SJSA1 (cell line): ENCODE data around the gene IRF8. TPM values are rescaled to one million over a fixed set of nuclear protein-coding genes. Genes with fewer than 3 reads are reported as not detected.
"Not testable (repeated sequence)": the region's sequence is repeated elsewhere in the genome, so short reads cannot be mapped to it uniquely, and the experiment has no call there.

Source experiments
- DNase-seq, 2 experiments: peaks; one replicate each; pipeline ENCODE4 v3.0.0-alpha.2; 2015 to 2020; ENCODE audit warnings: low spot score in 2 of 2, low read depth in 1 of 2
- H3K27ac ChIP-seq: fragments of 250-450 bp; sonication (Bioruptor Pico); 2 replicates; pipeline ENCODE4 v1.5.1; 2020; ENCODE audit warnings: mild to moderate bottlenecking, moderate library complexity
- H3K27me3 ChIP-seq: fragments of 250-450 bp; sonication (Bioruptor Pico); replicated peaks from 2 replicates; pipeline ENCODE4 v1.5.1; 2020; ENCODE audit warnings: mild to moderate bottlenecking, moderate library complexity
- H3K36me3 ChIP-seq: fragments of 250-450 bp; sonication (Bioruptor Pico); 2 replicates; pipeline ENCODE4 v1.5.1; 2020; ENCODE audit warnings: mild to moderate bottlenecking
- H3K4me1 ChIP-seq: fragments of 250-450 bp; sonication (Bioruptor Pico); replicated peaks from 2 replicates; pipeline ENCODE4 v1.6.1; 2021; ENCODE audit warnings: mild to moderate bottlenecking
- H3K4me3 ChIP-seq: fragments of 250-450 bp; sonication (Bioruptor Pico); 2 replicates; pipeline ENCODE4 v1.5.1; 2020; ENCODE audit warnings: mild to moderate bottlenecking
- H3K9me3 ChIP-seq: fragments of 250-450 bp; sonication (Bioruptor Pico); replicated peaks from 2 replicates; pipeline ENCODE4 v1.5.1; 2020; ENCODE audit warnings: mild to moderate bottlenecking
- total RNA-seq: library from RNA; depleted of rRNA; stranded (reverse); fragments of >200 nt; shearing (Covaris generic); gene quantifications from 2 replicates; pipeline ENCODE4 v1.2.3, GENCODE V29; 2014

IRF8 gene
- total RNA-seq, 1 experiment from 2014 or later: 1.1 TPM

- H3K4me3 ChIP-seq: no peak overlapping the region
- no peaks in the 10 kb centered on the region for H3K36me3 ChIP-seq
- no peak overlapping the region for H3K27ac ChIP-seq
- peaks cover 15% of the 10 kb centered on the region for H3K4me1 ChIP-seq
- peak in 1 of 2 experiments; percentile 4 for DNase-seq
- H3K27me3 ChIP-seq: no peaks in the 10 kb centered on the region; the same call in 1 of the 2 replicates
- no peaks in the 10 kb centered on the region for H3K9me3 ChIP-seq
Measured at GRCh38 chr16:85891776-85892166, 7.2 kb upstream of the IRF8 start.

GRCh38 chr16:85892760-85893159, 6.2 kb upstream of the IRF8 start:
- Histone ChIP-seq H3K9me3 (no peaks in the 10 kb centered on the region), H3K27me3 (peaks cover 5% of the 10 kb centered on the region), H3K4me3 (no peak overlapping the region), H3K36me3 (no peaks in the 10 kb centered on the region), H3K4me1 (peaks cover 15% of the 10 kb centered on the region), H3K27ac (no peak overlapping the region)
- no peak for DNase-seq

GRCh38 chr16:85894266-85894665, 4.7 kb upstream of the IRF8 start:
- H3K9me3 ChIP-seq: no peaks in the 10 kb centered on the region
- no peak for DNase-seq

DNA sequence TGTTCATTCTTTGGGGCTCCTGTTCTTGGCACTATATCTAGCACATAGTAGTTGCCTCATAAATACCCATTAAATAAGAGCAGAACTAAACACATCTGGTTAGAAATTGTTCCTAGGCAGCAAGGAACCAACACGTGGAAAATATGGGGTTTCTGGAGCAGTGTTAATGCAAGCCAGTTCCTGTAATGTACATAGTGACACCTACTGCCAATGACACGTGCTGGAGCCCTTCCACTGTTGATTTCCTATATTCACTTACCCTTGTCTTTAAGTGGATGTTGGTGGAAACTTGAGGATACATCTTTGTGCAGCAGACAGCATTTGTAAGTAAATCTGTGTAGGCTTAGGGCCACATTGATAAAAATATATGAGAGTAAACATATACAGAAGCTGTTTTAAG, 1.6 kb upstream of the IRF8 start:
- Histone ChIP-seq H3K27me3 (peaks cover 28% of the 10 kb centered on the region), H3K9me3 (no peaks in the 10 kb centered on the region), H3K4me1 (peaks cover 11% of the 10 kb centered on the region), H3K27ac (no peak overlapping the region), H3K36me3 (no peaks in the 10 kb centered on the region), H3K4me3 (no peak overlapping the region)
- no peak for DNase-seq

More at GRCh38 chr16:85894266-85894665, 4.7 kb upstream of the IRF8 start:
- peaks cover 12% of the 10 kb centered on the region for H3K4me1 ChIP-seq
- peaks cover 20% of the 10 kb centered on the region for H3K27me3 ChIP-seq
- no peaks in the 10 kb centered on the region for H3K36me3 ChIP-seq
- no peak overlapping the region for H3K4me3 ChIP-seq
- no peak overlapping the region for H3K27ac ChIP-seq

DNA sequence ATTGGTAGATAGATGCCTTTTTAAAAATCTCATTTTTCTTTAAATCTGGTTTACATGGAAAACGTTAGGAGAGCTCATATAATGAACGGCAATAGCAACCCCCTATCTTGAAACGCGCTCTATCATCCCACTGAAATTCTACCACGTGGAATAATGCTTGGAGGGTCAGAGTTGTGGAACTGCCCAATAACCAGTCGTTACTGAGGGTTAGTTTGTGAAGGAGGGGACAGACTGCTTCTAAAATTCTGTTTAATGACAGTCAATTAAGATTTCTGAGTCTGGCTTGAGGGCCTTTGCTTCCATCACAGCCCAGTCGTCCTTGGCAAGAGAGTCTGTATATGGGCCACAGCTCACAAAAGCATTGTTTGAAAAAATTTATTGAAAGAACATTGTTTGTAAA, 482 bp downstream of the IRF8 start:
- Histone ChIP-seq H3K27me3 (peaks cover 28% of the 10 kb centered on the region), H3K36me3 (no peaks in the 10 kb centered on the region), H3K9me3 (no peaks in the 10 kb centered on the region), H3K27ac (no peak overlapping the region), H3K4me1 (peaks cover 11% of the 10 kb centered on the region), H3K4me3 (peak overlapping the region; percentile 44)
- no peak for DNase-seq

DNA sequence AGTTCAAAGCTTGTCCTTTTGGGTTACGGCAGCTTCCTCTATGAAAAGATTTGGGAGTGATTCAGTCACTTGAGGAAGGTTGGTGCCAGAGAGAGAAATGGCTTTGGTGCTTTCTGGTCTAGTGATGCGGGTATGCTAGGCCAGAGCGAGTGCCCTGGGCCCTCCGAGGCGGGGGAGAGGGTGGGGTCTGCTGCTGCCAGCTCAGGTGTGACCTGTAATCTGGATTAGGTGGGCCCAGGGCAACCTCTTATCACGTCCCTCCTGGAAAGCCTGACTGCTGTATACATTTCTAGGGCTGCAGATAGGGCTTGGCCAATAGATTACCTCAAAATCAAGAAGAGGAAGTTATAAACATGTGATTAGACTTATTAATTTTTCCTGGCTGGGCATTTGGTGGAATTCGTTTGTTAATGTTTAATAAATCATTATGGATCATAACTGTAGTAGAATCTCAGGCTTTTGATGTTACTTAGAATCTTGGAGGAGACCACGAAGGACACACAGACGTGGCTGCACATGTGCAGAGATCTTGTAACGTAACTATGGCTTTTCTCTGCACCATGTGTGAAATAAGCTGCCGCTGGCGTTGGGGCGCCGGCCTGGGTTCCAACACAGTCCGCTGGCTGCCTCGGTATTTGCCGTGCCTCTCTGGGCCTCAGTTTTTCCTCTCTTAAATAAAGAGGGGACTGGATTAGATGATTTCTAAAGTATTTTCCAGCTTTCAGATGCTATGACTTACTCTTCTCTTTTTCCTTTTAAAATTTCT, 1.2 kb downstream of the IRF8 start:
- H3K27me3 ChIP-seq: peaks cover 28% of the 10 kb centered on the region
- DNase-seq: no peak
- H3K27ac ChIP-seq: no peak overlapping the region
- H3K9me3 ChIP-seq: no peaks in the 10 kb centered on the region; the same call in 1 of the 2 replicates
- H3K4me3 ChIP-seq: no peak overlapping the region
- H3K36me3 ChIP-seq: no peaks in the 10 kb centered on the region
- H3K4me1 ChIP-seq: peaks cover 11% of the 10 kb centered on the region

GRCh38 chr16:85901110-85901509, 2.1 kb downstream of the IRF8 start:
- H3K4me3 ChIP-seq: no peak overlapping the region
- H3K4me1 ChIP-seq: peaks cover 11% of the 10 kb centered on the region
- peaks cover 28% of the 10 kb centered on the region for H3K27me3 ChIP-seq
- peaks cover 5% of the 10 kb centered on the region; the same call in 1 of the 2 replicates for H3K9me3 ChIP-seq
- no peak for DNase-seq
- no peaks in the 10 kb centered on the region for H3K36me3 ChIP-seq
- no peak overlapping the region for H3K27ac ChIP-seq

DNA sequence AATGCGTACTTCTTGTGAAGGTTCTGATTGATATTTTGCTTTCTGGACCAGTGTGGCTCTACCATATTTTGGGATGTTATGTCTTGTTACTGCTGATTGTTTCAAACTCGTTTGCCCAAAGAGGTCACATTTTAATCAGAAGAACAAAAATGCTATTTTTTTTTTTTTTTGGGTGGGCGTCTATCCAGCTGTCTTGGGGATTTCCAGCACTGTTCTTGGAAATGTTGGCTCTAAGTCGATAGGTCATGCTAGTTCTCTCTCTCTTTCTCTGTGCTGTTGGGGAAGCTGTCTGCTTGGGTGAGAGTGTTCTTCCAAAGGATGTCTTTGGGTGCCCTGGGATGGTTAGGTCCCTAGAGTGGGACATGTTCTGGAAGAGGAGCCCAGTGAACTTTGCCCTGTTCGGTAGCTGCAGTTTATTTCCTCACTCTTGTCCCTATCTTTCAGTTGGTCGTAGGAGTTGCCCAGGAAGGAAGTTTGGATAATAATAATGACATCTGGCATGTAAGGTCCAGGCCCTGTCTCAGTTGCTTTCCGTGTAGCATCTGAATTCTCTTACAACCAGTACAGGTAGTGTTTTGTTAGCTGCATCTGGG, 2.9 kb downstream of the IRF8 start:
- Histone ChIP-seq H3K27me3 (peaks cover 28% of the 10 kb centered on the region), H3K27ac (no peak overlapping the region), H3K9me3 (peaks cover 5% of the 10 kb centered on the region; the same call in 1 of the 2 replicates), H3K4me3 (no peak overlapping the region), H3K4me1 (peaks cover 11% of the 10 kb centered on the region), H3K36me3 (no peaks in the 10 kb centered on the region)
- no peak for DNase-seq

GRCh38 chr16:85902366-85903155, 3.6 kb downstream of the IRF8 start:
- Histone ChIP-seq H3K27ac (no peak overlapping the region), H3K27me3 (peaks cover 25% of the 10 kb centered on the region), H3K4me3 (no peak overlapping the region), H3K4me1 (peaks cover 11% of the 10 kb centered on the region), H3K36me3 (no peaks in the 10 kb centered on the region), H3K9me3 (peaks cover 5% of the 10 kb centered on the region; the same call in 1 of the 2 replicates)
- no peak for DNase-seq

- H3K27me3 ChIP-seq: peaks cover 15% of the 10 kb centered on the region
- H3K4me1 ChIP-seq: peaks cover 8% of the 10 kb centered on the region
- H3K27ac ChIP-seq: no peak overlapping the region
- DNase-seq: no peak
- no peaks in the 10 kb centered on the region for H3K36me3 ChIP-seq
- H3K4me3 ChIP-seq: no peak overlapping the region
- H3K9me3 ChIP-seq: peaks cover 5% of the 10 kb centered on the region; the same call in 1 of the 2 replicates
Measured at GRCh38 chr16:85903559-85903958, 4.6 kb downstream of the IRF8 start.

DNA sequence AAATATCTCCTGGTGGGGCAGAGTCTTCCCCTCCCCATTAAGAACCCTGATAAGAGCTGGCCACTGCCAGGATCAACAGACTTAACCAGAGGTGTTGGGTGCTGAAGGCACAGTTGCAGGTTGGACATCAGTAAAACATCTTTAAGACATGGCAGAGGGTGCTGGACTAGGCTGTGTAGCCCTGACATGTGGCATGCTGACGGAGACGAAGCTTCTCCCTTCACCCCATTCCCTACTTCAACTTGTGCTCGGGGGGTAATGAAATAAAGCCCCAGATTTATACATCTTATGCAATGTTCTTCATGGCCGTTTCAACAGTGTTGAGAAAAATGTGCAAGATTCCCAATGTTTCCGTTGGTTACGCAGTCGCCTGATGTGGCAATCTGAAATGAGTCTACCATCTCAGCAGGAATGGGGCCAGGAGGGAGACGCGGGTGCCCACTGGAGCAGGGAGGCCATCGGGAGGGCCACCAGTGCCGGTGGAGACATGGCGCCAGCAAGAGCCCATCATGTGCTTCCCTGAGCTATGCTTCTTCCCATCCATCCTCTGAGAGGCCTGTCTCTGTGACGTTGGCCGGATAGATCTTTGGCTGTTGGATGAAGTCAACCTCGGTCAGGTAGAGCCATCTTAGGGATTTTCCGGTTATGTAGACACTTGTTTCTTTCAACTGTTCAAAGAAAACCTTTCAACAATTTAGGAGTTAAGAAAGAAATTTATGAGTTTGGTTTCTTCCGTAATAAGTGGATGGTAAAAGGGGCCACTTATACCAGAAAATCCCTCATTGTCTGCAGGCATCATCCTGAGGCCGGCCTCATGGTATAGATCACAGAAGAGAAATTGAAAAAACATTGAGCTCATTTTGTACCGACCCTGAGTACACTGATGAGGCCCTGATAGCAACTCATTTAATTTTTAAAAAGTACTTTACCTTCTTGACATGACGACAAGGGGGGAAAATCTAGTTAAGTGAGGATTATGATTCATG, 6.4 kb downstream of the IRF8 start:
- DNase-seq: no peak
- Histone ChIP-seq H3K27ac (no peak overlapping the region), H3K4me1 (no peaks in the 10 kb centered on the region), H3K27me3 (no peaks in the 10 kb centered on the region), H3K9me3 (peaks cover 5% of the 10 kb centered on the region; the same call in 1 of the 2 replicates), H3K4me3 (no peak overlapping the region), H3K36me3 (no peaks in the 10 kb centered on the region)

DNA sequence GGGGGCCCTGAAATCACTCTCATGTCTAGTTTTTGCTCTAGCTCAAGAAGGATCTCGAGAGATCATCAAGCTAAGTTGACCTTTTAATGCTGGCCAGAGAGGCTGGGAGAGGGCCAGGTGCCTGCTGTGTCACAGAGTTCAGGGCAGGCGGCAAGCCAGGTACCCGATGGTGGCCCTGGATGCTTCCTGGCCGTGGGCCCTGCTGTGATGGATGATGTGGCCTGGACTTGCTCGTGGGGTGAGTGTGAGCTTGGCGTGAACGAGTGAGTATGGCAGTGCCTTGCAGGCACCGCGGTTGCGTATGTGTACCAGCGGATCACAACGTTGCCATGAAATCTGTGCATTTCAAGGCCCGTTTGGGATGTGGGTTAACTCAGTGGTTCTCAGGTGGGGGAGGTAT, 7.4 kb downstream of the IRF8 start:
- Histone ChIP-seq H3K27ac (no peak overlapping the region), H3K9me3 (peaks cover 5% of the 10 kb centered on the region; the same call in 1 of the 2 replicates), H3K27me3 (no peaks in the 10 kb centered on the region), H3K4me3 (no peak overlapping the region), H3K36me3 (no peaks in the 10 kb centered on the region), H3K4me1 (peaks cover under 1% of the 10 kb centered on the region)
- no peak for DNase-seq

DNA sequence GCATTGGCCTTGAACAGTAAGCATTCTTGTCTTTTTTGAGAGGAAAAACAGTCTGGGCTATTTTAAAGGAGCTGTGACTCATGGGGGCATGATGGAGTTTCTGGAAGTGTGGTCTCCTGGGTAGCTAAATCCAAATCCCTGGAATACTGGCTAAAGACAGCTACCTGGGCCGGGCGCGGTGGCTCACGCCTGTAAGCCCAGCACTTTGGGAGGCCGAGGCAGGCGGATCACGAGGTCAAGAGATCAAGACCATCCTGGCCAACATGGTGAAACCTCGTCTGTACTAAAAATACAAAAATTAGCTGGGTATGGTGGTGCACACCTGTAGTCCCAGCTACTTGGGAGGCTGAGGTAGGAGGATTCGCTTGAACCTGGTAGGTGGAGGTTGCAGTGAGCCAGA, 8.3 kb downstream of the IRF8 start:
- not testable (repeated sequence) for H3K4me3 ChIP-seq, H3K27me3 ChIP-seq, H3K4me1 ChIP-seq, H3K36me3 ChIP-seq, DNase-seq, H3K27ac ChIP-seq, H3K9me3 ChIP-seq
